Measurements from ENCODE around the gene ITPK1.

Gene ITPK1

GRCh38 chr14:93057586-93058280 lies 58.0 kb downstream of the ITPK1 start:
- no peak for DNase-seq

GRCh38 chr14:93056840-93057585 lies 58.7 kb downstream of the ITPK1 start:
- no peak for DNase-seq

- no peak for DNase-seq
Measured at GRCh38 chr14:93056166-93056839, 59.4 kb downstream of the ITPK1 start.

- DNase-seq = no peak
Measured at GRCh38 chr14:93055651-93056115, 60.0 kb downstream of the ITPK1 start.

GRCh38 chr14:93054876-93055275 lies 60.8 kb downstream of the ITPK1 start:
- no peak for DNase-seq

GRCh38 chr14:93054006-93054405 lies 61.7 kb downstream of the ITPK1 start:
- DNase-seq = no peak

- DNase-seq = no peak
Measured at GRCh38 chr14:93051600-93052546, 63.9 kb downstream of the ITPK1 start.

- DNase-seq = no peak
Measured at GRCh38 chr14:93050761-93051160, 65.0 kb downstream of the ITPK1 start.

- no peak for DNase-seq
Measured at GRCh38 chr14:93049867-93050331, 65.8 kb downstream of the ITPK1 start.

- peak; percentile 23 for DNase-seq
Measured at GRCh38 chr14:93049315-93049714, 66.4 kb downstream of the ITPK1 start.

- no peak for DNase-seq
Measured at GRCh38 chr14:93048843-93049242, 66.9 kb downstream of the ITPK1 start.

- no peak for DNase-seq
Measured at GRCh38 chr14:93047661-93048060, 68.1 kb downstream of the ITPK1 start.

- DNase-seq = no peak
Measured at GRCh38 chr14:93047157-93047556, 68.6 kb downstream of the ITPK1 start.

GRCh38 chr14:93046705-93047050 lies 69.0 kb downstream of the ITPK1 start:
- DNase-seq = no peak

GRCh38 chr14:93045965-93046704 lies 69.6 kb downstream of the ITPK1 start:
- no peak for DNase-seq

GRCh38 chr14:93045211-93045674 lies 70.5 kb downstream of the ITPK1 start:
- DNase-seq = no peak

GRCh38 chr14:93044556-93044955 lies 71.2 kb downstream of the ITPK1 start:
- no peak for DNase-seq

GRCh38 chr14:93044121-93044520 lies 71.6 kb downstream of the ITPK1 start:
- no peak for DNase-seq

- no peak for DNase-seq
Measured at GRCh38 chr14:93042968-93043940, 72.5 kb downstream of the ITPK1 start.

- DNase-seq = no peak
Measured at GRCh38 chr14:93041830-93042229, 73.9 kb downstream of the ITPK1 start.

GRCh38 chr14:93040982-93041381 lies 74.7 kb downstream of the ITPK1 start:
- no peak for DNase-seq

Data from NCI-H510A (cell line).